ENCODE data around the gene PSEN1.
"Not testable (repeated sequence)": the region's sequence is repeated elsewhere in the genome, so short reads cannot be mapped to it uniquely, and the experiment has no call there.

PSEN1 gene

DNA sequence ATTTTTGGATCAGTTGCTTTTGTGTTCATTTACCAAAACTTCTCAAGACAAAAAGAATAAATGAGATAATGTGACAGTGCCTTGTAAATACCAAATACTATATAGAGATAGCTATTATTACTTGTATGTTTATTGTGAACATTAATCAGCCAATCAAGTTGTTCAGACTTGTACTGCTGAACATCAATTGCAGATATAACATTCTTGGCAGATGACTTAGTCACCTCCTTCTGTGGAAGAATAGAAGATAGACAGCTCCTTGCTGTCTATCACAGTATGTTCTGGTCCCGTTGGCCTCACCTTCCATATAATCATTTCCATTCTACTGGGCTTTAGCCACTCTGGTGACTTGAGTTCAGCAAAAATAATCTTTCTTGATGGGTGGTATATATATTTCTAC is 30.1 kb downstream of the PSEN1 start:
- no peak for DNase-seq (ENCODE audit: low read depth in 2 of 2)

DNA sequence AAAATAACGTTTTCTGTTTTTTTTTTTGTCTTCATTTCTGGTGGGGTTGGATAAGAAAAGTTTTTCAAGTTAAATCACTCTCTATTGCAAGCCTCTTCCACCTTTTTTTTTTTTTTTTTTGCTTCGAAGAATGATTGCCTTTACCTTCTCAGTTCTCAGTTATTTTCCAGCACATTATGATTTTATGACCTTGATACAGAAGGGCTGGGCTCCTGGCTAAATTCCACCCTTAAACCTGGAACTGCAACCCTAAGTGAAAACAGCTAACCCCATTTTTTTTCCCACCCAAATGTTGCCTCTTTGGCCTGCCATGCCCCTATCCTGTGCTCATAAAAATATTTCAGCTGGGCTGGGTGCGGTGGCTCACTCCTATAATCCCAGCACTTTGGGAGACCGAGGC is 31.4 kb downstream of the PSEN1 start:
- DNase-seq (ENCODE audit: low read depth in 2 of 2): no peak

DNA sequence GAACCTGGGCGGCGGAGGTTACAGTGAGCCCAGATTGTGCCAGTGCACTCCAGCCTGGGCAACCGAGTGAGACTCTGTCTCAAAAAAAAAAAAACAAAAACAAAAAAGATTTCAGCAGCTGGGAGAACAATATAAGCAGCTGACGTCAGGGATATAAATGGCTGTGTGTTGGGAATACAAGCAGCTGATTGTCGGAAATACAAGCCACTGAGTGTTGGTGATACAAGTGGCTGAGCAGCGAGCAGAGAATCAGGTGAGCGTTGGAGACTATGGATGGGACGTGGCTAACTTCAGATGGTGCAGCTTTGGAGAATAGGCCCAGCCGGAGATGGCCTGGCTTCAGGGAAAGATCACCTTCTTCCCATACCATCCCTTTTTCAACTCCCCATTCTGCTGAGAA is 32.0 kb downstream of the PSEN1 start:
- no peak for DNase-seq (ENCODE audit: low read depth in 2 of 2)

GRCh38 chr14:73168691-73169090 is 32.4 kb downstream of the PSEN1 start:
- no peak for DNase-seq (ENCODE audit: low read depth in 2 of 2)

DNA sequence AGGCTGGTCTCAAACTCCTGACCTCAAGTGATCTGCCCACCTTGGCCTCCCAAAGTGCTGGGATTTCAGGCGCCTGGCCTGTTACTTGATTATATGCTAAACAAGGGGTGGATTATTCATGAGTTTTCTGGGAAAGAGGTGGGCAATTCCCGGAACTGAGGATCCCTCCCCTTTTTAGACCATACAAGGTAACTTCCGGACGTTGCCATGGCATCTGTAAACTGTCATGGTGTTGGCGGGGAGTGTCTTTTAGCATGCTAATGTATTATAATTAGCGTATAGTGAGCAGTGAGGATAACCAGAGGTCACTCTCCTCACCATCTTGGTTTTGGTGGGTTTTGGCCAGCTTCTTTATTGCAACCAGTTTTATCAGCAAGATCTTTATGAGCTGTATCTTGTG is 33.5 kb downstream of the PSEN1 start:
- not testable (repeated sequence) for DNase-seq (ENCODE audit: low read depth in 2 of 2)

DNA sequence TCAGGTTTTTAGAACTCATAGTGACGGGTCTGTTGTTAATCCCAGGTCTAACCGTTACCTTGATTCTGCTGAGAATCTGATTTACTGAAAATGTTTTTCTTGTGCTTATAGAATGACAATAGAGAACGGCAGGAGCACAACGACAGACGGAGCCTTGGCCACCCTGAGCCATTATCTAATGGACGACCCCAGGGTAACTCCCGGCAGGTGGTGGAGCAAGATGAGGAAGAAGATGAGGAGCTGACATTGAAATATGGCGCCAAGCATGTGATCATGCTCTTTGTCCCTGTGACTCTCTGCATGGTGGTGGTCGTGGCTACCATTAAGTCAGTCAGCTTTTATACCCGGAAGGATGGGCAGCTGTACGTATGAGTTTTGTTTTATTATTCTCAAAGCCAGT is 34.4 kb downstream of the PSEN1 start:
- DNase-seq (ENCODE audit: low read depth in 2 of 2): no peak

- no peak for DNase-seq (ENCODE audit: low read depth in 2 of 2)
These were observed 36.2 kb downstream of the PSEN1 start for GRCh38 chr14:73172500-73172899.

- DNase-seq (ENCODE audit: low read depth in 2 of 2): no peak
These were observed 36.9 kb downstream of the PSEN1 start for GRCh38 chr14:73173092-73173735.

DNA sequence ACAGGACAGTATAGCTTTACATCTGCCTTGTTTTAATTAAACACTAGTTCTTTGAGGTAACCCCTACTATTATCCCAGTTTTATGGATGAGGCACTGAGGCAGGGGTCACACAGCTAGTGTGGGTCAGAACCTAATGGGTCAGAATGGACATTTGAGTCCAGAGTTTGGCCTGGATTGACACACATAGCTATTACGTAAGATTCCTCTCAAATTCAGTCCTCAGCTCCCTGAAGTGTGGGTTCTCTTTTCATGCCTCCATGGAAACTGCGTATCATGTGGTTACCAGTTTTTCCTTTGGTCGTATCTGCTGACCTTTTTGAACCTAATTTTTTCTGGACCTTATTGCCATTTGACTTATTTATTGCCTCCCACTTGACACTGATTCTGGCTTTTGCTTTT is 40.4 kb downstream of the PSEN1 start:
- no peak for DNase-seq (ENCODE audit: low read depth in 2 of 2)

- no peak for DNase-seq (ENCODE audit: low read depth in 2 of 2)
These were observed 44.1 kb downstream of the PSEN1 start for GRCh38 chr14:73180385-73180805.

GRCh38 chr14:73180969-73181368 is 44.7 kb downstream of the PSEN1 start:
- DNase-seq (ENCODE audit: low read depth in 2 of 2): not testable (repeated sequence)

- DNase-seq (ENCODE audit: low read depth in 2 of 2): no peak
These were observed 52.2 kb downstream of the PSEN1 start for GRCh38 chr14:73188501-73188911.

GRCh38 chr14:73189651-73190050 is 53.3 kb downstream of the PSEN1 start:
- DNase-seq (ENCODE audit: low read depth in 2 of 2): no peak

- DNase-seq (ENCODE audit: low read depth in 2 of 2): no peak
These were observed 55.1 kb downstream of the PSEN1 start for GRCh38 chr14:73191441-73191840.

GRCh38 chr14:73194306-73194705 is 58.0 kb downstream of the PSEN1 start:
- not testable (repeated sequence) for DNase-seq (ENCODE audit: low read depth in 2 of 2)

DNA sequence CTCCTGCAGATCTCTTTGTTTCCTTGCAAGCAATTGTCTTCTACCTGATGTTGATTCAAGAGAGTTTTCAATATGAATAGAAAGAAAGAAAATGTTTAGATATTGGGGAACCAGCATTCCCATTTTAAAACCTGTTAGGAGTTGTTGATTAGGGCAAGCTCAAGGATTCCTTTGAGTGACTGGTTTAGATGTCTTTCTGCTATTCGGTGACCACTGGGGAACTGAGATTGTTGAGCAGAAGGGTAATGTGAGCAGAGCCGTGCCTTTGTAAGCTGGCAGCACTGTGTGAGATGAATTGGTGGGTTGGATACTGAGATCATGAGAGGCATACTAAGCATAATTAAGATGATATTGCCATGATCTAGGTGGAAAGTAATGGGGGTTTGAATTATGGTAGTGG is 61.9 kb downstream of the PSEN1 start:
- DNase-seq (ENCODE audit: low read depth in 2 of 2): no peak

GRCh38 chr14:73203527-73203926 is 67.2 kb downstream of the PSEN1 start:
- DNase-seq (ENCODE audit: low read depth in 2 of 2): no peak

GRCh38 chr14:73207615-73208014 is 71.3 kb downstream of the PSEN1 start:
- DNase-seq (ENCODE audit: low read depth in 2 of 2): no peak

DNA sequence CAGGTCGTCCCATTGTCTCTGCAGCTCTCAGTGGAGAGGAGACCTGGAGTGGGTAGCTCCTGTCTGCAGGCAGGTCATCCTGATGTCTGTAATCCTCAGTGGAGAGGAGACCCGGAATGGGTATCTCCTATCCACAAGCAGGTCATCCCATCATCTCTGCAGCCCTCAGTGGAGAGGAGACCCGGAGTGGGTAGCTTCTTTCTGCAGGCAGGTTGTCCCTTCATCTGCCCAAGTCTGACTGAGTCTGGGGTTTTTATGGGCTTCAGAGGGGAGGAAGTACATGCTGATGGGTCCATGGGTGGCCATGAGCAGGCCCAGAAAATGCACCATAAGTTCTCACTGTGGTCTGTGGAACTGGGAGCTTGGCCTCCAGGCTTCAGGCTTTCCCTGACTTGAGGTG is 72.1 kb downstream of the PSEN1 start:
- DNase-seq (ENCODE audit: low read depth in 2 of 2): no peak

GRCh38 chr14:73208846-73209245 is 72.5 kb downstream of the PSEN1 start:
- DNase-seq (ENCODE audit: low read depth in 2 of 2): no peak

GRCh38 chr14:73209953-73210352 is 73.6 kb downstream of the PSEN1 start:
- DNase-seq (ENCODE audit: low read depth in 2 of 2): no peak

- no peak for DNase-seq (ENCODE audit: low read depth in 2 of 2)
These were observed 75.1 kb downstream of the PSEN1 start for GRCh38 chr14:73211251-73212040.

- DNase-seq (ENCODE audit: low read depth in 2 of 2): no peak
These were observed 79.7 kb downstream of the PSEN1 start for GRCh38 chr14:73216030-73216429.

Measured in stimulated activated CD8-positive, alpha-beta memory T cell treated with anti-CD3 and anti-CD28 coated beads, Interleukin-2, amount 100 ng/mL, for 1 hour (primary cell).